Renal cortex interstitium (tissue), 3 donors: ENCODE data around the gene SH2D1B. TPM values are rescaled to one million over a fixed set of nuclear protein-coding genes. Genes with fewer than 3 reads are reported as not detected.

ENCODE experiments used
- polyA plus RNA-seq, 3 donors: library from polyadenylated mRNA; unstranded; fragments of 120-200 nt; gene quantifications; one replicate each; pipeline ENCODE4 v1.2.1, GENCODE V29; 2013; ENCODE audit not compliant: insufficient read length in 3 of 3

SH2D1B gene
- polyA plus RNA-seq, 3 donors, result 0.11 to 0.39 (median 0.16) TPM

Other genes starting within 250 kb of the SH2D1B start
- gene SPATA46, start 35.3 kb downstream of the SH2D1B start, polyA plus RNA-seq, result 1 to 10 TPM in 1 of 3 donors, under 1 TPM in 2; 0.45 to 5.1 (median 0.90) TPM
- 10 to 100 TPM; 15.1 to 32.9 (median 19.7) TPM for gene C1orf226, start 30.4 kb downstream of the SH2D1B start, polyA plus RNA-seq
- 10 to 100 TPM; 31.9 to 44.2 (median 38.5) TPM for gene UHMK1, start 85.7 kb upstream of the SH2D1B start, polyA plus RNA-seq
- 10 to 100 TPM; 32.0 to 34.5 (median 33.6) TPM for gene UAP1, start 149.6 kb upstream of the SH2D1B start, polyA plus RNA-seq
- 10 to 100 TPM; 19.1 to 23.1 (median 21.0) TPM for gene DDR2, start 220.3 kb upstream of the SH2D1B start, polyA plus RNA-seq